Globus pallidus (tissue), 1 donor: ENCODE results near the gene CSN3.
A peak's percentile ranks its signal among the peaks of the same experiment; 100 is the strongest.

ENCODE experiments used
- DNase-seq: peaks from one replicate; pipeline ENCODE4 v3.0.0-alpha.2; 2015; ENCODE audit warnings: low spot score

Gene CSN3

DNA sequence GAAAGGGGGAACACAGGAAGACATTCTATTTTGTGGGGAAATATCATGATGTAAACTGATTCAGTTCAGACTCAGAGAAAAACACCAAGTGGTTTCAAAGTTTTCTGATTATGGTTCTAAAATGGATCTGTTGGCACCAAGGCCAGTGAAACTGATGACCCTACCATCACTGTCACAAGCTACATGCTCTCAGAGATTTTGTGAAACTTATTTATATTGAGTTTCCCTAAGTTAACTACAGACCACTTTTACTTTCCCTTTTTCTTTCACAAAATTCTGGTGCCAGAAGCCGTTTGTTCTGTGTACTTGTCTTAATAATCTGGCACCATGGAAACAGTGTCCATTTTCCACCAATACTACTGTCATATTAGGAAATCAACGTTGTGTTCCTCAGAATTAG lies 48.9 kb downstream of the CSN3 start:
- no peak for DNase-seq

DNA sequence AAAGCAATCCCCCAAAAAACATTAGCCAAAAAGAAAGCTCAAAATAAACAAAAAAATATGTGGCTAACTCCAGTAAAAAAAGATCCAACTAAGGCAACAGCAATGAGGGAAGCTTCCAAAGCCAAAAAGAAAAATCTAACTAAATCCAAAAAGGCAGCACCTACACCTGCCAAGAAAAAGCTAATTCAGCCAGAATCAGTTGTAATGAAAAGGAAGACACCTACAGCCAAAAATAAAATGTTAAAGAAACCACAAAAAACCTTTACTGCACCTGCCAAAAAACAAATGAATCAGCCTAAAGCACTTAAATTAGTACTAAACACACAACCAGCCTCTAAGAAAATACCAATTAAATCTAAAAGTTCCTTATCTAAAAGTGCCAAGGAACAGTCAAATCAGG lies 55.2 kb downstream of the CSN3 start:
- no peak for DNase-seq

DNA sequence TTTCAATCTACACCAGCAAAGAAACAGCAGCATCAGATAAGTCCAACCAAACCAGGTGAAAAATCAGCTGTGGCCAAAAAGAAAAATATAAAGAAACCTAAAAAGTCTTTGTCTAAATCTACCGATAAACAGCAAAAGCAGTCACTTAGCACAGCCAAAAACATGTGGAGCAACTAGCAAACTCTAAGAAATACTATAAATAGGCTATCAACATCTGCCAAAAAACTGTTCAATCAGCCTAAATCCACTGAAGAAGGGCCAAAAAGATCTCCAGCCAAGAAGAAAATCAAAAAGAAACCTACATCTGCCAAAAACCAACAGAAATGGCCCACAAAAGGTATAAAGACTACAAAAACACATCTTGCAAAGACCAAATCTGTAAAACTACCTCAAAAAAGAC lies 55.7 kb downstream of the CSN3 start:
- DNase-seq = peak; percentile 9

GRCh38 chr4:70299643-70300042 lies 57.2 kb downstream of the CSN3 start:
- no peak for DNase-seq

DNA sequence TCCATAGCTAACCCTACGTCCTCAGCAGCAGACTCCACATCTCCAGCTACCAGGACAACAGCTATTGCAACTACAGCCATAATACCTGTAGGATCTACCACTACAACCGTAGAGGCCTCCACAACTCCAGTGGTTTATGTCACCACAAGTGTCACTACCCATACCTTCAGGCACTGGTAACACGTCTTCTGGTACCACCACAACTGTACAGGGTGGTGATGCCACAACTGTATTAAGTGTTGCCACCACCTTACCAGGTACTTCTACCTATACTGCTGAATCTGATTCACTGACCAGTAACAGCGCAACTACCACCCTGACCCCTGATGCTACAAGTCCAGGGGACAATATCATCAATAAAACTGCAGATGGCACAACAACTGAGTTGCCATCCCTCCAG lies 57.8 kb downstream of the CSN3 start:
- DNase-seq = no peak
